ENCODE results near the gene PIP5K1C.

DNA sequence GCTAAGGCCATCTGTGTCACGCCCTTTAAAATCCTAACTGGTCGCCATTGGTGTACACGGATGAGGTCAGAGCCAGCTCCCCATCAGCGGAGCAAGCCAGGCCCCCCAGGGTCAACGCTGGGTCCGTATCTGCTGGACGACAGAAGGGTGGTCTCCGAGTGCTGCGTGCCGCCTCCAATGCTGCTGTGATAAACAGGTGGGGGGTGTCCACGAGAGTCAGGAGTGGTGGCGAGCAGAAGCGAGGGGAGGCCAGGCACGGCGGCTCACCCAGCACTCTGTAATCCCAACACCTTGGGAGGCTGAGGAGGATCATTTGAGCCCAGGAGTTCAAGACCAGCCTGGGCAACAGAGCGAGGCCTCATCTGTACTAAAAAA is 42.9 kb downstream of the PIP5K1C start:
- TF ChIP-seq, protein P1, sequence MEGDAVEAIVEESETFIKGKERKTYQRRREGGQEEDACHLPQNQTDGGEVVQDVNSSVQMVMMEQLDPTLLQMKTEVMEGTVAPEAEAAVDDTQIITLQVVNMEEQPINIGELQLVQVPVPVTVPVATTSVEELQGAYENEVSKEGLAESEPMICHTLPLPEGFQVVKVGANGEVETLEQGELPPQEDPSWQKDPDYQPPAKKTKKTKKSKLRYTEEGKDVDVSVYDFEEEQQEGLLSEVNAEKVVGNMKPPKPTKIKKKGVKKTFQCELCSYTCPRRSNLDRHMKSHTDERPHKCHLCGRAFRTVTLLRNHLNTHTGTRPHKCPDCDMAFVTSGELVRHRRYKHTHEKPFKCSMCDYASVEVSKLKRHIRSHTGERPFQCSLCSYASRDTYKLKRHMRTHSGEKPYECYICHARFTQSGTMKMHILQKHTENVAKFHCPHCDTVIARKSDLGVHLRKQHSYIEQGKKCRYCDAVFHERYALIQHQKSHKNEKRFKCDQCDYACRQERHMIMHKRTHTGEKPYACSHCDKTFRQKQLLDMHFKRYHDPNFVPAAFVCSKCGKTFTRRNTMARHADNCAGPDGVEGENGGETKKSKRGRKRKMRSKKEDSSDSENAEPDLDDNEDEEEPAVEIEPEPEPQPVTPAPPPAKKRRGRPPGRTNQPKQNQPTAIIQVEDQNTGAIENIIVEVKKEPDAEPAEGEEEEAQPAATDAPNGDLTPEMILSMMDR (IDR thresholded peaks at IDR 0.05), result no peak
- TF ChIP-seq POLR2A (IDR thresholded peaks at IDR 0.05) (no peak), EP300 (IDR thresholded peaks at IDR 0.05) (no peak)

Data from ovary (tissue), 3 donors.